ENCODE measurements around the gene CYS1.
A peak's percentile ranks its signal among the peaks of the same experiment; 100 is the strongest.
"Not testable (repeated sequence)": the region's sequence is repeated elsewhere in the genome, so short reads cannot be mapped to it uniquely, and the experiment has no call there.

The CYS1 gene

DNA sequence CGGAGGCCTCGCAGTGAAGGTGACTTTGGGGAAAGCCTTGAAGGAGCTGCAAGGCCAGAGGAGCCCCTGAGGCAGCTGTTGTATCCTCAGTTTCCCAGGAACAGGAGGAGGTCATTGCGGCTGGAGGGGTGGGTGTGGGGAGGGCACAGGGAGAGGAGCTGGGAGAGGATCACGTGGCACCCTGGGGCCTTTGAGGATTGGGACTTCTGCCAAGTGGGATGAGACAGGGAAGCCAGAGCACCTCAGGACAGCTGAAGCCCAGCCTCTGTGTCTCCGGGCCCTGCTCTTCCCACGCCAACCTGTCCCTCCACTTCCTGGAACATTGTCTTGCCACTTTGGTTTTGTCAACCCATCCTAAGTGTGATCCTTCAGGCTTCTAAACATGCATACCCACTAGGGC, 23.0 kb upstream of the CYS1 start:
- no peaks in the 10 kb centered on the region for H3K4me1 ChIP-seq (ENCODE audit: insufficient read depth, insufficient read length)
- H3K27me3 ChIP-seq (ENCODE audit: insufficient read depth, insufficient read length) = no peaks in the 10 kb centered on the region
- no peak for DNase-seq (ENCODE audit: low read depth, low spot score)
- no peak overlapping the region for H3K9ac ChIP-seq (ENCODE audit: insufficient read length, low read depth)
- no peak overlapping the region for H3K4me3 ChIP-seq (ENCODE audit: insufficient read length, low read depth)
- H3K9me3 ChIP-seq (ENCODE audit: insufficient read depth, low read length) = peaks cover 15% of the 10 kb centered on the region; the same call in 1 of the 2 replicates
- TF ChIP-seq SUZ12 (IDR thresholded peaks at IDR 0.05; ENCODE audit: extremely low read depth, insufficient read depth, insufficient read length) (no peak), YY1 (IDR thresholded peaks at IDR 0.05; ENCODE audit: insufficient read depth, insufficient read length) (no peak), ZNF274 (IDR thresholded peaks at IDR 0.05; ENCODE audit: low read depth, low read length) (no peak)
- H3K36me3 ChIP-seq (ENCODE audit: insufficient read depth, insufficient read length, low read length) = no peaks in the 10 kb centered on the region

DNA sequence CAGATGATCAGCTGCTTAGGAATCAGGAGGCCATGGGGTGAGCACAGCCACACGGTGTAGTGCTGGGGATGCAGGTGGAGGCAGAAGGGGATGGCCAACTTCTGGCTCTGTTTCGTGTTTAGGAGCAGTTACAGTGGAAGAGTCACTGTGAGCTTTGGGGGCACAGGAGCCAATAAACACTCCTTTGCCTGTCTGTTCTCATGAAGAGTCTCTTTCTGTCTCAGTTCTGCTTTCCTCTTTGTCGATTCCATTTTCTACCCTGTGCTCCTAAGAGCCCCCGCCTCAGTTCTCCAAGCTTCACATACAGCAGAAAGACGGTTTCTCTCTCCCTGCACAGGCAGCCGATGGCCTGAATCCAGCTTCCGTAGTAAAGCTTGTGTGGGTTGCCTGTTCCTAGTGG, 21.3 kb upstream of the CYS1 start:
- Histone ChIP-seq H3K9me3 (ENCODE audit: insufficient read depth, low read length) (peaks cover 10% of the 10 kb centered on the region; the same call in 1 of the 2 replicates), H3K4me1 (ENCODE audit: insufficient read depth, insufficient read length) (peaks cover 2% of the 10 kb centered on the region), H3K27me3 (ENCODE audit: insufficient read depth, insufficient read length) (no peaks in the 10 kb centered on the region), H3K4me3 (ENCODE audit: insufficient read length, low read depth) (no peak overlapping the region), H3K36me3 (ENCODE audit: insufficient read depth, insufficient read length, low read length) (no peaks in the 10 kb centered on the region), H3K9ac (ENCODE audit: insufficient read length, low read depth) (no peak overlapping the region)
- no peak for DNase-seq (ENCODE audit: low read depth, low spot score)
- TF ChIP-seq SUZ12 (IDR thresholded peaks at IDR 0.05; ENCODE audit: extremely low read depth, insufficient read depth, insufficient read length) = no peak
- TF ChIP-seq ZNF274 (IDR thresholded peaks at IDR 0.05; ENCODE audit: low read depth, low read length) = no peak
- TF ChIP-seq YY1 (IDR thresholded peaks at IDR 0.05; ENCODE audit: insufficient read depth, insufficient read length) = no peak

GRCh38 chr2:10097352-10098148, 17.3 kb upstream of the CYS1 start:
- no peak overlapping the region for H3K4me3 ChIP-seq (ENCODE audit: insufficient read length, low read depth)
- DNase-seq (ENCODE audit: low read depth, low spot score) = peak; percentile 69

DNA sequence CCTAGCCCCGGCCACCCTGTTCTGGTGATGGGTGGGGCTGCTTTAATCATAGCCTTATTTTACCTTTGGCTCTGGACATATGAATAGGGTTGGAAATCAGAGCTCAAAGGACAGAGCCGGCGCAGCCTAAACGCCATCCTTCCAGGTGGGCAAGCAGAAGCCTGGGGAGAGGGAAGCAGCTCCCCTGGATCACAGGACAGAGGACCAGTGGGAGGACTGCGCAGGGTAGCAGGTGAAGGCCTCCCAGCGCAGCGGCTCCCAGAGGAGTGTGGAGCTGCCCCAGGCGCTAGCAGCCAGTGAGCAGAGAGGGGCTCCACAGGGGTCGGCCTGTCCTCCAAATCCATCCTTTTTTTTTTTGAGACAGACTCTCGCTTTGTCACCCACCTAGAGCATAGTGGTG, 16.4 kb upstream of the CYS1 start:
- no peak for TF ChIP-seq SUZ12 (IDR thresholded peaks at IDR 0.05; ENCODE audit: extremely low read depth, insufficient read depth, insufficient read length)
- H3K9me3 ChIP-seq (ENCODE audit: insufficient read depth, low read length) = no peaks in the 10 kb centered on the region; the same call in 1 of the 2 replicates
- H3K36me3 ChIP-seq (ENCODE audit: insufficient read depth, insufficient read length, low read length) = no peaks in the 10 kb centered on the region
- no peaks in the 10 kb centered on the region for H3K27me3 ChIP-seq (ENCODE audit: insufficient read depth, insufficient read length)
- no peak overlapping the region for H3K9ac ChIP-seq (ENCODE audit: insufficient read length, low read depth)
- H3K4me1 ChIP-seq (ENCODE audit: insufficient read depth, insufficient read length) = peaks cover 2% of the 10 kb centered on the region
- DNase-seq (ENCODE audit: low read depth, low spot score) = no peak
- H3K4me3 ChIP-seq (ENCODE audit: insufficient read length, low read depth) = no peak overlapping the region

More at GRCh38 chr2:10097352-10098148, 17.3 kb upstream of the CYS1 start:
- no peak overlapping the region for H3K9ac ChIP-seq (ENCODE audit: insufficient read length, low read depth)
- no peak for TF ChIP-seq SUZ12 (IDR thresholded peaks at IDR 0.05; ENCODE audit: extremely low read depth, insufficient read depth, insufficient read length)
- H3K9me3 ChIP-seq (ENCODE audit: insufficient read depth, low read length) = no peaks in the 10 kb centered on the region
- H3K36me3 ChIP-seq (ENCODE audit: insufficient read depth, insufficient read length, low read length) = no peaks in the 10 kb centered on the region
- no peaks in the 10 kb centered on the region for H3K27me3 ChIP-seq (ENCODE audit: insufficient read depth, insufficient read length)
- H3K4me1 ChIP-seq (ENCODE audit: insufficient read depth, insufficient read length) = peaks cover 2% of the 10 kb centered on the region

DNA sequence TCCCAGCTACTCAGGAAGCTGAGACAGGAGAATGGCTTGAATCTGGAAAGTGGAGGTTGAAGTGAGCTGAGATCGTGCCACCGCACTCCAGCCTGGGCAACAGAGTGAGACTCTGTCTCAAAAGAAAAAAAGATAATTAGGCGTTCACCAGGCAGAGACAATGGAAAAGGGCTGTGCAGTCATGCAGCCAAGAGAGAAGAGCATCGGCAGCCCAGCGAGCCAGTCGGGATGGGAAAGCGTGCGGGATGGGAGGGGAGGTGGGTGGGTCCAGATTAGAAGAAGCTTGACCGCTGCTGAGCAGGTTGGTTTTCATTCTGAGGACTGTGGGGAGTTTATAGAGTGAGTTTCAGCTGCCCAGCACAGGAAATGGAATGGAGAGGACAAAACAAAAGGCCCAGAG, 15.0 kb upstream of the CYS1 start:
- Histone ChIP-seq H3K36me3 (ENCODE audit: insufficient read depth, insufficient read length, low read length) (no peaks in the 10 kb centered on the region), H3K4me3 (ENCODE audit: insufficient read length, low read depth) (no peak overlapping the region), H3K4me1 (ENCODE audit: insufficient read depth, insufficient read length) (peaks cover 2% of the 10 kb centered on the region), H3K27me3 (ENCODE audit: insufficient read depth, insufficient read length) (no peaks in the 10 kb centered on the region), H3K9ac (ENCODE audit: insufficient read length, low read depth) (no peak overlapping the region), H3K9me3 (ENCODE audit: insufficient read depth, low read length) (no peaks in the 10 kb centered on the region; the same call in 1 of the 2 replicates)
- no peak for DNase-seq (ENCODE audit: low read depth, low spot score)
- TF ChIP-seq YY1 (IDR thresholded peaks at IDR 0.05; ENCODE audit: insufficient read depth, insufficient read length) = no peak
- no peak for TF ChIP-seq ZNF274 (IDR thresholded peaks at IDR 0.05; ENCODE audit: low read depth, low read length)
- no peak for TF ChIP-seq SUZ12 (IDR thresholded peaks at IDR 0.05; ENCODE audit: extremely low read depth, insufficient read depth, insufficient read length)

DNA sequence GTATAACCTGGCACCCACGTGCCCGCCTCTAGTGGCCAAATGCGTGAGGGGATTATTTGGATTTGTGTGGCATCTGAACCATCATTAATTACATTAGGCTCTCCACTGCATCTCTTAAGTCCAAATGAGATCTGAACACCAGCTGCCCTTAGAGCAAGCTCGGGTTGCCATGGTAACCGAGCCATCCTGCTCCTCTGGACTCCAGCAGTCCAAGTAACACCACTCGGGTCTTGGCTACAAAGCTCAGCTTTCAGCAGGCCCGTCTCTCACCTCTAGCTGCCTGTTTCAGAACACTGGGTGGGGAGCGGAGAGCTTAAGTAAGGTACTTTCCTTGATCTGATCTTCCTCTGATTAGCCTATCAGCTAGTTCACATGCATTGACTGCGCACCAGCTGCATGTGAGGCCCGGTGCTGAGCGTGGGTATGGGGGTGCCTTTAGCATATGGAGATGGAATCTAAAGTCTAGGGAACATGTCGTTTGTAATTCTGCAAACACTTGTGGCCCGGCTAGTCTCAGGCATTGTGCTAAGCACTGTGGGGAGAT, 14.1 kb upstream of the CYS1 start:
- Histone ChIP-seq H3K4me3 (ENCODE audit: insufficient read length, low read depth) (no peak overlapping the region), H3K9ac (ENCODE audit: insufficient read length, low read depth) (no peak overlapping the region), H3K9me3 (ENCODE audit: insufficient read depth, low read length) (no peaks in the 10 kb centered on the region; the same call in 1 of the 2 replicates), H3K27me3 (ENCODE audit: insufficient read depth, insufficient read length) (no peaks in the 10 kb centered on the region), H3K36me3 (ENCODE audit: insufficient read depth, insufficient read length, low read length) (no peaks in the 10 kb centered on the region), H3K4me1 (ENCODE audit: insufficient read depth, insufficient read length) (peaks cover 2% of the 10 kb centered on the region)
- DNase-seq (ENCODE audit: low read depth, low spot score) = no peak
- no peak for TF ChIP-seq ZNF274 (IDR thresholded peaks at IDR 0.05; ENCODE audit: low read depth, low read length)
- TF ChIP-seq YY1 (IDR thresholded peaks at IDR 0.05; ENCODE audit: insufficient read depth, insufficient read length) = no peak
- TF ChIP-seq SUZ12 (IDR thresholded peaks at IDR 0.05; ENCODE audit: extremely low read depth, insufficient read depth, insufficient read length) = no peak

DNA sequence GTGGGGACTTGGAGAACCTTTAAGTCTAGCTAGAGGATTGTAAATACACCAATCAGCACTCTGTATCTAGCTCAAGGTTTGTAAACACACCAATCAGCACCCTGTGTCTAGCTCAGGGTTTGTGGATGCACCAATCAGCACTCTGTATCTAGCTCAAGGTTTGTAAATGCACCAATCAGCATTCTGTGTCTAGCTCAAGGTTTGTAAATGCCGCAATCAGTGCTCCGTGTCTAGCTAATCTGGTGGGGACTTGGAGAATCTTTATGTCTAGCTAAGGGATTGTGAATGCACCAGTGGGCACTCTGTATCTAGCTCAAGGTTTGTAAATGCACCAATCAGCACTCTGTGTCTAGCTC, 11.7 kb upstream of the CYS1 start:
- not testable (repeated sequence) for H3K4me3 ChIP-seq (ENCODE audit: insufficient read length, low read depth); H3K9ac ChIP-seq (ENCODE audit: insufficient read length, low read depth); H3K9me3 ChIP-seq (ENCODE audit: insufficient read depth, low read length); H3K36me3 ChIP-seq (ENCODE audit: insufficient read depth, insufficient read length, low read length); H3K4me1 ChIP-seq (ENCODE audit: insufficient read depth, insufficient read length); DNase-seq (ENCODE audit: low read depth, low spot score); H3K27me3 ChIP-seq (ENCODE audit: insufficient read depth, insufficient read length)

All from NT2/D1 (cell line).